ENCODE measurements around the gene LCNL1. TPM values are rescaled to one million over a fixed set of nuclear protein-coding genes. Genes with fewer than 3 reads are reported as not detected.
A peak's percentile ranks its signal among the peaks of the same experiment; 100 is the strongest.
"Not testable (repeated sequence)": the region's sequence is repeated elsewhere in the genome, so short reads cannot be mapped to it uniquely, and the experiment has no call there.

The LCNL1 gene
- total and polyA plus RNA-seq, 2 of the 13 experiments (the other 11 are each of a cell fraction or from before 2014, with no cell fraction given) = not detected

DNA sequence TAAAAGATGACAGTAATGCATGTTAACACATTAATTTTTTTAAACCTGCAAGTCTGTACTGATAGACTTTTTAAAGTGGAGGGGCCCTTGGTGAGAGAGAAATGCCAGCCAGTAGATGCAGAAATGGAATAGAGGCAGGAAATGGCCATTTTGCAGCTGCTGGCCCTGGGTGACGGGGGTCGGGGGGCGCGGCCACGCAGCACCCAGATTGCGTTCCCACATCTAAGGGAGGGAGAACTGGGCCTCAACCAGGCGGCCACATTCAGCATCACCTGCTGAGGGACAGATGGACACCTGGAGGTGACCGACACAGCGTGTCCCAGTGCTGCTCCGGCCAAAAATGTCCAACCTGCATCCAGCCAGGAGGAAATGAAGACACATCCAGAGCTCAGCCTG is 19.9 kb downstream of the LCNL1 start:
- no peaks in the 10 kb centered on the region for H3K36me3 ChIP-seq (replicated peaks in 1 of 2; ENCODE audit: control insufficient read depth in 1 of 2, insufficient read depth in 2 of 2, low read length in 2 of 2)
- no peaks in the 10 kb centered on the region for H3K27me3 ChIP-seq (ENCODE audit: control insufficient read depth in 1 of 2, insufficient read depth in 2 of 2, low read length in 2 of 2)
- BruUV-seq (replicated peaks) = no TSS peak
- ATAC-seq (no peak), FAIRE-seq (no peak), DNase-seq (ENCODE audit: low spot score) (no peak)
- H3K9ac ChIP-seq (ENCODE audit: insufficient read depth, low read depth, low read length) = no peak overlapping the region
- in situ Hi-C loops (cut with HindIII; ENCODE audit: extremely low pct_ligation_motif_present, low pct_unique_long_range_greater_than_20kb) (no loop called here), intact Hi-C loops (cut with micrococcal nuclease; ENCODE audit: unreplicated experiment) (no loop called here)
- no peaks in the 10 kb centered on the region for H4K20me1 ChIP-seq (ENCODE audit: insufficient read depth, low read length)
- ChIA-PET POLR2A (interaction anchor here (3.5 kb wide), 1 partner anchor 10 kb away, joined by 22 read pairs; the partner anchor contains the start of gene PAXX), CTCF (ENCODE audit: low intra/inter-chr PET ratio, low total read pairs) (no interaction called here)
- peaks cover 4% of the 10 kb centered on the region; the same call in 1 of the 2 replicates for H3K9me3 ChIP-seq (ENCODE audit: low read length)
- WGBS (ENCODE audit: low lambda C conversion rate) = 68% methylated on average over 8 of the region's 10 CpGs
- H2AFZ ChIP-seq (ENCODE audit: low read length) = no peak overlapping the region
- peaks cover 41% of the 10 kb centered on the region for H3K4me1 ChIP-seq (ENCODE audit: insufficient read depth, low read length)
- H3K4me2 ChIP-seq (ENCODE audit: low read depth, low read length) = no peak overlapping the region
- H3K27ac ChIP-seq (ENCODE audit: extremely low read length, insufficient read depth, low read length) = no peak overlapping the region
- H3K4me3 ChIP-seq (replicated peaks in 1 of 3; ENCODE audit: insufficient read depth in 1 of 3, low read depth in 2 of 3, low read length in 3 of 3) = no peak overlapping the region
- no peaks in the 10 kb centered on the region for H3K79me2 ChIP-seq (ENCODE audit: insufficient read depth, low read length)
- no peak for TF ChIP-seq DNMT1 (CRISPR knock-in tag; IDR thresholded peaks at IDR 0.05)
- TF ChIP-seq, protein P1, sequence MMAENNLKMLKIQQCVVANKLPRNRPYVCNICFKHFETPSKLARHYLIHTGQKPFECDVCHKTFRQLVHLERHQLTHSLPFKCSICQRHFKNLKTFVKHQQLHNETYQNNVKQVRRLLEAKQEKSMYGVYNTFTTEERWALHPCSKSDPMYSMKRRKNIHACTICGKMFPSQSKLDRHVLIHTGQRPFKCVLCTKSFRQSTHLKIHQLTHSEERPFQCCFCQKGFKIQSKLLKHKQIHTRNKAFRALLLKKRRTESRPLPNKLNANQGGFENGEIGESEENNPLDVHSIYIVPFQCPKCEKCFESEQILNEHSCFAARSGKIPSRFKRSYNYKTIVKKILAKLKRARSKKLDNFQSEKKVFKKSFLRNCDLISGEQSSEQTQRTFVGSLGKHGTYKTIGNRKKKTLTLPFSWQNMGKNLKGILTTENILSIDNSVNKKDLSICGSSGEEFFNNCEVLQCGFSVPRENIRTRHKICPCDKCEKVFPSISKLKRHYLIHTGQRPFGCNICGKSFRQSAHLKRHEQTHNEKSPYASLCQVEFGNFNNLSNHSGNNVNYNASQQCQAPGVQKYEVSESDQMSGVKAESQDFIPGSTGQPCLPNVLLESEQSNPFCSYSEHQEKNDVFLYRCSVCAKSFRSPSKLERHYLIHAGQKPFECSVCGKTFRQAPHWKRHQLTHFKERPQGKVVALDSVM (CRISPR knock-in tag; IDR thresholded peaks at IDR 0.05) = peak; percentile 6; the same call in 1 of the 2 replicates

DNA sequence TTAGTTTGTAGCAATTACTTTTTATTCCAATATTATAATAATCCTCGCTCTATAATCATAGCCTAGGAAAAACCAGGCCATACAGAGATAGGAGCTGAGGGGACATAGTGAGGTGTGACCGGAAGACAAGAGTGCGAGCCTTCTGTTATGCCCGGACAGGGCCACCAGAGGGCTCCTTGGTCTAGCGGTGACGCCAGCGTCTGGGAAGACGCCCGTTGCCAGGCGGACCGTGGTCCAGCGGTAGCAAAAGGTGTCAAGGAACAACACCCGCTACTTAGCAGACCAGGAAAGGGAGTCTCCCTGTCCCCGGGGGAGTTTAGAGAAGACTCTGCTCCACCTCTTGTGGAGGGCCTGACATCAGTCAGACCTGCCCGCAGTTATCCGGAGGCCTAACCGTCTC is 21.5 kb downstream of the LCNL1 start:
- H4K20me1 ChIP-seq (ENCODE audit: insufficient read depth, low read length); CTCF ChIA-PET (ENCODE audit: low intra/inter-chr PET ratio, low total read pairs): not testable (repeated sequence)
- TF ChIP-seq, protein P2, sequence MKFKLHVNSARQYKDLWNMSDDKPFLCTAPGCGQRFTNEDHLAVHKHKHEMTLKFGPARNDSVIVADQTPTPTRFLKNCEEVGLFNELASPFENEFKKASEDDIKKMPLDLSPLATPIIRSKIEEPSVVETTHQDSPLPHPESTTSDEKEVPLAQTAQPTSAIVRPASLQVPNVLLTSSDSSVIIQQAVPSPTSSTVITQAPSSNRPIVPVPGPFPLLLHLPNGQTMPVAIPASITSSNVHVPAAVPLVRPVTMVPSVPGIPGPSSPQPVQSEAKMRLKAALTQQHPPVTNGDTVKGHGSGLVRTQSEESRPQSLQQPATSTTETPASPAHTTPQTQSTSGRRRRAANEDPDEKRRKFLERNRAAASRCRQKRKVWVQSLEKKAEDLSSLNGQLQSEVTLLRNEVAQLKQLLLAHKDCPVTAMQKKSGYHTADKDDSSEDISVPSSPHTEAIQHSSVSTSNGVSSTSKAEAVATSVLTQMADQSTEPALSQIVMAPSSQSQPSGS (CRISPR knock-in tag; IDR thresholded peaks at IDR 0.05) = 0 out of 2 replicates have a peak, but pooled peaks have one; percentile 35
- TF ChIP-seq GABPB1 (CRISPR knock-in tag; IDR thresholded peaks at IDR 0.05) (peak; percentile 46; the same call in 1 of the 2 replicates), STAG1 (CRISPR knock-in tag; IDR thresholded peaks at IDR 0.05) (peak; percentile 54)
- TF ChIP-seq, protein P3, sequence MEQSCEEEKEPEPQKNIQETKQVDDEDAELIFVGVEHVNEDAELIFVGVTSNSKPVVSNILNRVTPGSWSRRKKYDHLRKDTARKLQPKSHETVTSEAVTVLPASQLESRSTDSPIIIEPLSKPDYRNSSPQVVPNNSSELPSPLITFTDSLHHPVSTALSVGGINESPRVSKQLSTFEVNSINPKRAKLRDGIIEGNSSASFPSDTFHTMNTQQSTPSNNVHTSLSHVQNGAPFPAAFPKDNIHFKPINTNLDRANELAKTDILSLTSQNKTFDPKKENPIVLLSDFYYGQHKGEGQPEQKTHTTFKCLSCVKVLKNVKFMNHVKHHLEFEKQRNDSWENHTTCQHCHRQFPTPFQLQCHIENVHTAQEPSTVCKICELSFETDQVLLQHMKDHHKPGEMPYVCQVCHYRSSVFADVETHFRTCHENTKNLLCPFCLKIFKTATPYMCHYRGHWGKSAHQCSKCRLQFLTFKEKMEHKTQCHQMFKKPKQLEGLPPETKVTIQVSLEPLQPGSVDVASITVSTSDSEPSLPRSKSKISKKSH (CRISPR knock-in tag; IDR thresholded peaks at IDR 0.05; ENCODE audit: borderline replicate concordance) = peak; percentile 98
- TF ChIP-seq, protein P4, sequence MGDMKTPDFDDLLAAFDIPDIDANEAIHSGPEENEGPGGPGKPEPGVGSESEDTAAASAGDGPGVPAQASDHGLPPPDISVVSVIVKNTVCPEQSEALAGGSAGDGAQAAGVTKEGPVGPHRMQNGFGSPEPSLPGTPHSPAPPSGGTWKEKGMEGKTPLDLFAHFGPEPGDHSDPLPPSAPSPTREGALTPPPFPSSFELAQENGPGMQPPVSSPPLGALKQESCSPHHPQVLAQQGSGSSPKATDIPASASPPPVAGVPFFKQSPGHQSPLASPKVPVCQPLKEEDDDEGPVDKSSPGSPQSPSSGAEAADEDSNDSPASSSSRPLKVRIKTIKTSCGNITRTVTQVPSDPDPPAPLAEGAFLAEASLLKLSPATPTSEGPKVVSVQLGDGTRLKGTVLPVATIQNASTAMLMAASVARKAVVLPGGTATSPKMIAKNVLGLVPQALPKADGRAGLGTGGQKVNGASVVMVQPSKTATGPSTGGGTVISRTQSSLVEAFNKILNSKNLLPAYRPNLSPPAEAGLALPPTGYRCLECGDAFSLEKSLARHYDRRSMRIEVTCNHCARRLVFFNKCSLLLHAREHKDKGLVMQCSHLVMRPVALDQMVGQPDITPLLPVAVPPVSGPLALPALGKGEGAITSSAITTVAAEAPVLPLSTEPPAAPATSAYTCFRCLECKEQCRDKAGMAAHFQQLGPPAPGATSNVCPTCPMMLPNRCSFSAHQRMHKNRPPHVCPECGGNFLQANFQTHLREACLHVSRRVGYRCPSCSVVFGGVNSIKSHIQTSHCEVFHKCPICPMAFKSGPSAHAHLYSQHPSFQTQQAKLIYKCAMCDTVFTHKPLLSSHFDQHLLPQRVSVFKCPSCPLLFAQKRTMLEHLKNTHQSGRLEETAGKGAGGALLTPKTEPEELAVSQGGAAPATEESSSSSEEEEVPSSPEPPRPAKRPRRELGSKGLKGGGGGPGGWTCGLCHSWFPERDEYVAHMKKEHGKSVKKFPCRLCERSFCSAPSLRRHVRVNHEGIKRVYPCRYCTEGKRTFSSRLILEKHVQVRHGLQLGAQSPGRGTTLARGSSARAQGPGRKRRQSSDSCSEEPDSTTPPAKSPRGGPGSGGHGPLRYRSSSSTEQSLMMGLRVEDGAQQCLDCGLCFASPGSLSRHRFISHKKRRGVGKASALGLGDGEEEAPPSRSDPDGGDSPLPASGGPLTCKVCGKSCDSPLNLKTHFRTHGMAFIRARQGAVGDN (CRISPR knock-in tag; IDR thresholded peaks at IDR 0.05) = peak; percentile 25; the same call in 1 of the 2 replicates

More for the DNA sequence above, 21.5 kb downstream of the LCNL1 start:
- BruUV-seq (replicated peaks); H3K27me3 ChIP-seq (ENCODE audit: control insufficient read depth in 1 of 2, insufficient read depth in 2 of 2, low read length in 2 of 2); H3K4me3 ChIP-seq (replicated peaks in 1 of 3; ENCODE audit: insufficient read depth in 1 of 3, low read depth in 2 of 3, low read length in 3 of 3); H3K36me3 ChIP-seq (replicated peaks in 1 of 2; ENCODE audit: control insufficient read depth in 1 of 2, insufficient read depth in 2 of 2, low read length in 2 of 2); H3K9ac ChIP-seq (ENCODE audit: insufficient read depth, low read depth, low read length); FAIRE-seq; H3K9me3 ChIP-seq (ENCODE audit: low read length); H3K79me2 ChIP-seq (ENCODE audit: insufficient read depth, low read length); DNase-seq (ENCODE audit: low spot score); POLR2A ChIA-PET; H3K27ac ChIP-seq (ENCODE audit: extremely low read length, insufficient read depth, low read length); ATAC-seq; in situ Hi-C loops (cut with HindIII; ENCODE audit: extremely low pct_ligation_motif_present, low pct_unique_long_range_greater_than_20kb); intact Hi-C loops (cut with micrococcal nuclease; ENCODE audit: unreplicated experiment); H2AFZ ChIP-seq (ENCODE audit: low read length); H3K4me2 ChIP-seq (ENCODE audit: low read depth, low read length): not testable (repeated sequence)
- 23% methylated on average over 8 of the region's 17 CpGs for WGBS (ENCODE audit: low lambda C conversion rate)
- H3K4me1 ChIP-seq (ENCODE audit: insufficient read depth, low read length) = peaks cover 29% of the 10 kb centered on the region
